IMR-90 (cell line): ENCODE results near the gene ANTXRL. TPM values are rescaled to one million over a fixed set of nuclear protein-coding genes. Genes with fewer than 3 reads are reported as not detected.

Experiments used
- ATAC-seq: fragments of 200-7000 bp; cut with Tn5 transposase; 2 replicates; pipeline ENCODE4 v1.9.1; 2020; ENCODE audit warnings: low read depth, mild to moderate bottlenecking, moderate library complexity
- BruUV-seq: library from RNA; stranded (reverse); fragments of 400-500 nt; replicated peaks from 2 replicates; lab custom pipeline; 2021; lab: Mats Ljungman, UMichigan
- CTCF ChIA-PET: fragments of 300-600 bp; formaldehyde crosslinking; extraction: SDS; loops from one replicate; lab custom pipeline; 2021; ENCODE audit warnings: antibody characterized with exemption; lab: Yijun Ruan, JAX
- POLR2A ChIA-PET: fragments of 300-600 bp; sonication (Branson Sonifier 250); formaldehyde crosslinking; loops from one replicate; lab custom pipeline; 2022; ENCODE audit warnings: antibody characterized with exemption; ENCODE audit not compliant: unreplicated experiment; lab: Charles Lee
- DNase-seq: peaks from one replicate; pipeline ENCODE4 v3.0.0; 2013
- H2AFZ ChIP-seq: replicated peaks from 2 replicates; pipeline ENCODE3; 2013; ENCODE audit warnings: low read length, mild to moderate bottlenecking; ENCODE audit not compliant: poor library complexity
- H2AK5ac ChIP-seq: 2 replicates; pipeline ENCODE4 v1.6.1; 2013; ENCODE audit warnings: low read depth, low read length, inconsistent platforms
- H2AK9ac ChIP-seq: replicated peaks from 2 replicates; pipeline ENCODE3; 2013; ENCODE audit warnings: mild to moderate bottlenecking, low read depth, low read length, moderate library complexity; ENCODE audit not compliant: poor library complexity
- H2BK120ac ChIP-seq: 2 replicates; pipeline ENCODE4 v1.6.1; 2013; ENCODE audit warnings: low read depth, low read length, inconsistent platforms
- H2BK15ac ChIP-seq: 3 replicates; pipeline ENCODE4 v1.6.1; 2013; ENCODE audit warnings: low read depth, low read length, inconsistent platforms
- H2BK20ac ChIP-seq: 2 replicates; pipeline ENCODE4 v1.6.1; 2013; ENCODE audit warnings: low read depth, mild to moderate bottlenecking, inconsistent platforms, low read length, moderate library complexity
- H2BK5ac ChIP-seq: 2 replicates; pipeline ENCODE4 v1.6.1; 2013; ENCODE audit warnings: mild to moderate bottlenecking, low read depth, low read length, inconsistent platforms; ENCODE audit not compliant: poor library complexity, severe bottlenecking
- H3K14ac ChIP-seq: replicated peaks from 2 replicates; pipeline ENCODE4 v1.6.1; 2013; ENCODE audit warnings: low read depth, low read length, inconsistent platforms
- H3K18ac ChIP-seq: 2 replicates; pipeline ENCODE4 v1.6.1; 2013; ENCODE audit warnings: low read depth, low read length, control low read depth
- H3K23ac ChIP-seq: 2 replicates; pipeline ENCODE4 v1.6.1; 2013; ENCODE audit warnings: low read depth, low read length, inconsistent platforms
- H3K27ac ChIP-seq: 2 replicates; pipeline ENCODE4 v1.5.1; 2013; ENCODE audit warnings: mild to moderate bottlenecking, control low read depth, low read length; ENCODE audit not compliant: insufficient read depth
- H3K27me3 ChIP-seq: 2 replicates; pipeline ENCODE4 v1.6.1; 2013; ENCODE audit warnings: low read length; ENCODE audit not compliant: control insufficient read depth, insufficient read depth
- H3K36me3 ChIP-seq: 2 replicates; pipeline ENCODE4 v1.6.1; 2013; ENCODE audit warnings: low read length, mixed read lengths; ENCODE audit not compliant: control insufficient read depth, insufficient read depth
- H3K4ac ChIP-seq: 2 replicates; pipeline ENCODE4 v1.6.1; 2013; ENCODE audit warnings: low read depth, low read length, inconsistent platforms
- H3K4me1 ChIP-seq: 2 replicates; pipeline ENCODE4 v1.6.1; 2013; ENCODE audit warnings: low read length, mixed read lengths; ENCODE audit not compliant: control insufficient read depth, insufficient read depth
- H3K4me2 ChIP-seq: 2 replicates; pipeline ENCODE4 v1.6.1; 2013; ENCODE audit warnings: low read depth, mild to moderate bottlenecking, control low read depth, low read length, moderate library complexity
- H3K4me3 ChIP-seq: 2 replicates; pipeline ENCODE4 v1.5.1; 2013; ENCODE audit warnings: low read depth, mild to moderate bottlenecking, control low read depth, low read length, moderate library complexity; ENCODE audit not compliant: insufficient read depth
- H3K56ac ChIP-seq: 2 replicates; pipeline ENCODE4 v1.6.1; 2013; ENCODE audit warnings: low read length, inconsistent platforms; ENCODE audit not compliant: insufficient read depth; ENCODE audit errors: extremely low read depth
- H3K79me1 ChIP-seq, 2 experiments: 2 replicates each; pipeline ENCODE4 v1.6.1; 2013; ENCODE audit warnings: low read length in 2 of 2, inconsistent platforms in 1 of 2, low read depth in 1 of 2
- H3K9ac ChIP-seq: 2 replicates; pipeline ENCODE4 v1.6.1; 2013; ENCODE audit warnings: low read depth, low read length, control low read depth
- H3K9me1 ChIP-seq: 2 replicates; pipeline ENCODE4 v1.6.1; 2013; ENCODE audit warnings: low read length, inconsistent platforms; ENCODE audit not compliant: insufficient read depth
- H3K9me3 ChIP-seq: 2 replicates; pipeline ENCODE4 v1.6.1; 2013; ENCODE audit warnings: low read length; ENCODE audit not compliant: control insufficient read depth, insufficient read depth
- H4K20me1 ChIP-seq: 2 replicates; pipeline ENCODE4 v1.6.1; 2013; ENCODE audit warnings: low read length, inconsistent platforms; ENCODE audit not compliant: insufficient read depth
- H4K5ac ChIP-seq: 2 replicates; pipeline ENCODE4 v1.6.1; 2013; ENCODE audit warnings: mild to moderate bottlenecking, low read depth, low read length, control low read depth
- H4K8ac ChIP-seq, 2 experiments: 2 replicates each; pipeline ENCODE4 v1.6.1; 2013; ENCODE audit warnings: low read depth in 2 of 2, low read length in 2 of 2, control low read depth in 1 of 2, inconsistent platforms in 1 of 2
- H4K91ac ChIP-seq: 2 replicates; pipeline ENCODE4 v1.6.1; 2013; ENCODE audit warnings: low read depth, low read length, inconsistent platforms; ENCODE audit not compliant: insufficient read depth
- CHD1 ChIP-seq: IDR thresholded peaks from 2 replicates; pipeline ENCODE4 v1.6.1; 2012; ENCODE audit warnings: low read depth, low read length, improper control_type of control experiment
- MAFK ChIP-seq: IDR thresholded peaks from 2 replicates; pipeline ENCODE4 v1.6.1; 2012; ENCODE audit warnings: low read depth, low read length, improper control_type of control experiment
- MAZ ChIP-seq: IDR thresholded peaks from 2 replicates; pipeline ENCODE4 v1.6.1; 2012; ENCODE audit warnings: low read depth, mild to moderate bottlenecking, low read length, improper control_type of control experiment, moderate library complexity, borderline replicate concordance
- NFE2L2 ChIP-seq: fragments of 150-350 bp; IDR thresholded peaks from 2 replicates; pipeline ENCODE4 v1.6.1; 2016; ENCODE audit warnings: low read depth, mild to moderate bottlenecking, low read length
- POLR2A ChIP-seq: IDR thresholded peaks from 2 replicates; pipeline ENCODE4 v1.6.1; 2012; ENCODE audit warnings: mild to moderate bottlenecking, low read depth, low read length
- RAD21 ChIP-seq: IDR thresholded peaks from 2 replicates; pipeline ENCODE4 v1.6.1; 2012; ENCODE audit warnings: low read length, improper control_type of control experiment
- WGBS, 2 experiments: methylation state at CpG; one replicate each; pipeline versions ENCODE4 v1.1.5 to v1.1.7; 2013; ENCODE audit warnings: missing lambda C conversion rate in 2 of 2; ENCODE audit not compliant: insufficient read length in 1 of 2; ENCODE audit errors: extremely low coverage in 2 of 2; 5-methylcytosine and 5-hydroxymethylcytosine counted together
- dilution Hi-C: fragments of 300-500 bp; cut with HindIII; formaldehyde crosslinking; loops from one replicate; pipeline ENCODE4 v1.14.3; 2018; ENCODE audit warnings: low sequenced_read_pairs; ENCODE audit not compliant: unreplicated experiment
- in situ Hi-C: fragments of 300-500 bp; cut with MboI; formaldehyde crosslinking; loops from 3 replicates; pipeline ENCODE4 v1.14.3; 2019; ENCODE audit warnings: low sequenced_read_pairs, inconsistent platforms, mixed read lengths
- intact Hi-C: fragments of 100-400 bp; cut with micrococcal nuclease; formaldehyde crosslinking; loops from 2 replicates; pipeline ENCODE4 v1.10.0; 2022
- polyA plus RNA-seq, 3 experiments: library from polyadenylated mRNA; depleted of rRNA; stranded (reverse); fragments of >200 nt; gene quantifications; 2 replicates each; pipeline ENCODE4 v1.2.3, GENCODE V29; 2012; ENCODE audit warnings: low replicate concordance in 1 of 3
- total RNA-seq: library from RNA; depleted of rRNA; stranded (reverse); fragments of >200 nt; gene quantifications from 2 replicates; pipeline ENCODE4 v1.2.3, GENCODE V29; 2012
- TF ChIP-seq, protein P1 (sequence below): fragments of 150-350 bp; IDR thresholded peaks from 2 replicates; pipeline ENCODE4 v1.6.1; 2017; ENCODE audit warnings: mild to moderate bottlenecking, antibody characterized with exemption, low read length, low read depth

ANTXRL gene
- total and polyA plus RNA-seq, 2 of the 4 experiments (the other 2 are of a cell fraction), result not detected

DNA sequence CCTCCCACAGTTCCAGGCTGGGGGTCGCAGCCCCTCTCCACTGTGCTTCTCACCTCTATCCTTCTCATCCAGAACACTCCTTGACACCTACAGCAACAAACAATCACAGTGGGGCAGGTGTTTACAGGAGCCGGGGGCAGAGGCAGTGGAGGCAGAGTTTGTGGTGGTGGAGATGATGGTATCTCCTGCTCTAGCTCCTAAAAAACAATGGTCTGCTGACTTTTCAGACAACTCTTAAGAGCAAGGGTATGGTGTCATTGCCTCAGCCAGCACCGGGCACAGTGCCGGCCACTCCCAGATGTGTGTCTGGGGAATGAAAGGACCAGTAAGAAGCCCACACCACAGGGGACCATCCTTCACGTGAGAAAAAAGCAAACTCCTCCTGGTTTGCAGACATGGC, 36.3 kb upstream of the ANTXRL start:
- TF ChIP-seq RAD21, result no peak
- no peak for TF ChIP-seq MAZ
- no peak for TF ChIP-seq MAFK
- TF ChIP-seq CHD1, result no peak
- TF ChIP-seq, protein P1, sequence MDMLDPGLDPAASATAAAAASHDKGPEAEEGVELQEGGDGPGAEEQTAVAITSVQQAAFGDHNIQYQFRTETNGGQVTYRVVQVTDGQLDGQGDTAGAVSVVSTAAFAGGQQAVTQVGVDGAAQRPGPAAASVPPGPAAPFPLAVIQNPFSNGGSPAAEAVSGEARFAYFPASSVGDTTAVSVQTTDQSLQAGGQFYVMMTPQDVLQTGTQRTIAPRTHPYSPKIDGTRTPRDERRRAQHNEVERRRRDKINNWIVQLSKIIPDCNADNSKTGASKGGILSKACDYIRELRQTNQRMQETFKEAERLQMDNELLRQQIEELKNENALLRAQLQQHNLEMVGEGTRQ, result no peak
- TF ChIP-seq POLR2A, result no peak
- TF ChIP-seq NFE2L2, result no peak
- H2BK5ac ChIP-seq, result no peak overlapping the region
- no peaks in the 10 kb centered on the region for H4K20me1 ChIP-seq
- H3K27me3 ChIP-seq, result peaks cover 7% of the 10 kb centered on the region; the same call in 1 of the 2 replicates
- H3K36me3 ChIP-seq, result no peaks in the 10 kb centered on the region
- H3K4me2 ChIP-seq, result no peak overlapping the region
- BruUV-seq, result no TSS peak
- H4K91ac ChIP-seq, result no peak overlapping the region
- WGBS, 2 experiments, result no CpG with 5 or more reads among the region's 5 CpGs
- no peak overlapping the region for H2BK15ac ChIP-seq
- H2BK120ac ChIP-seq, result no peak overlapping the region
- H3K79me1 ChIP-seq, result no peaks in the 10 kb centered on the region
- H3K23ac ChIP-seq, result no peak overlapping the region
- H3K27ac ChIP-seq, result no peak overlapping the region
- H2AK9ac ChIP-seq, result no peak overlapping the region
- in situ Hi-C loops, result no loop called here
- no peak overlapping the region for H3K18ac ChIP-seq
- ChIA-PET CTCF (no interaction called here), POLR2A (no interaction called here)
- no peak overlapping the region for H2AFZ ChIP-seq
- ATAC-seq (no peak), DNase-seq (no peak)
- no peak overlapping the region for H3K14ac ChIP-seq
- no peak overlapping the region for H3K4ac ChIP-seq
- no peak overlapping the region for H3K56ac ChIP-seq
- no peak overlapping the region for H3K9ac ChIP-seq
- H2AK5ac ChIP-seq, result no peak overlapping the region
- H4K8ac ChIP-seq, result no peak overlapping the region
- peaks cover 9% of the 10 kb centered on the region for H3K9me1 ChIP-seq
- H2BK20ac ChIP-seq, result no peak overlapping the region
- dilution Hi-C loops, result no loop called here
- intact Hi-C loops, result no loop called here
- H4K5ac ChIP-seq, result no peak overlapping the region
- H3K4me3 ChIP-seq, result no peak overlapping the region
- H3K9me3 ChIP-seq, result no peaks in the 10 kb centered on the region
- peaks cover 11% of the 10 kb centered on the region; the same call in 1 of the 2 replicates for H3K4me1 ChIP-seq
